HEK293 (cell line): Measurements from ENCODE around the gene SLC26A1.

Experiments used
- CTCF ChIA-PET: fragments of 350-600 bp; formaldehyde crosslinking; extraction: SDS; loops from one replicate; lab custom pipeline; 2021; ENCODE audit warnings: antibody characterized with exemption; lab: Yijun Ruan, JAX
- POLR2A ChIA-PET: fragments of 300-600 bp; formaldehyde crosslinking; extraction: SDS; loops from one replicate; lab custom pipeline; 2020; ENCODE audit warnings: antibody characterized with exemption, inconsistent platforms; lab: Yijun Ruan, JAX
- H3K27ac ChIP-seq: fragments of 200-500 bp; sonication (Bioruptor generic); 2 replicates; pipeline ENCODE4 v1.5.1; 2014; ENCODE audit warnings: low read depth, low read length, control low read depth, inconsistent platforms; ENCODE audit errors: extremely low read depth
- H3K36me3 ChIP-seq, 2 experiments: fragments of 200-500 bp in 1 of 2; sonication (Bioruptor generic) in 1 of 2; 1 replicate in 1 of 2; 2 replicates in 1 of 2; pipeline ENCODE4 v1.5.1; 2014 to 2017; ENCODE audit warnings: inconsistent platforms in 2 of 2, low read length in 2 of 2; ENCODE audit not compliant: control insufficient read depth in 2 of 2, insufficient read depth in 1 of 2
- H3K4me1 ChIP-seq: fragments of 200-500 bp; sonication (Bioruptor generic); 2 replicates; pipeline ENCODE4 v1.5.1; 2014; ENCODE audit warnings: mild to moderate bottlenecking, low read length, inconsistent platforms; ENCODE audit not compliant: control insufficient read depth, insufficient read depth
- H3K4me3 ChIP-seq: 2 replicates; pipeline ENCODE4 v1.5.1; 2011; ENCODE audit warnings: low read depth, mild to moderate bottlenecking, control low read depth, low read length, moderate library complexity
- H3K9me3 ChIP-seq: fragments of 200-500 bp; sonication (Bioruptor generic); 2 replicates; pipeline ENCODE4 v1.5.1; 2014; ENCODE audit warnings: low read depth, low read length, inconsistent platforms; ENCODE audit not compliant: control insufficient read depth, insufficient read depth
- REPIN1 ChIP-seq: fragments of 450-650 bp; formaldehyde crosslinking; IDR thresholded peaks from 2 replicates; pipeline ENCODE4 v1.5.1; 2017; ENCODE audit warnings: missing biosample characterization, missing genetic modification characterization, low read depth
- SP3 ChIP-seq: fragments of 450-650 bp; formaldehyde crosslinking; IDR thresholded peaks from 2 replicates; pipeline ENCODE4 v1.5.1; 2016; ENCODE audit warnings: missing biosample characterization, missing genetic modification characterization
- ZBTB10 ChIP-seq: fragments of 450-650 bp; formaldehyde crosslinking; IDR thresholded peaks from 2 replicates; pipeline ENCODE4 v1.5.1; 2016; ENCODE audit warnings: missing biosample characterization, missing genetic modification characterization
- ZFHX2 ChIP-seq: fragments of 450-650 bp; formaldehyde crosslinking; conservative IDR thresholded peaks from 2 replicates; pipeline ENCODE4 v1.5.1; 2016; ENCODE audit warnings: missing biosample characterization, missing genetic modification characterization
- ZNF19 ChIP-seq: fragments of 450-650 bp; formaldehyde crosslinking; IDR thresholded peaks from 2 replicates; pipeline ENCODE4; 2016; ENCODE audit warnings: missing biosample characterization, missing genetic modification characterization, low read depth
- ZNF211 ChIP-seq: fragments of 450-650 bp; formaldehyde crosslinking; IDR thresholded peaks from 2 replicates; pipeline ENCODE4 v1.5.1; 2016; ENCODE audit warnings: low read depth, missing biosample characterization, missing genetic modification characterization
- ZNF280C ChIP-seq: fragments of 450-650 bp; formaldehyde crosslinking; IDR thresholded peaks from 2 replicates; pipeline ENCODE4 v1.5.1; 2016; ENCODE audit warnings: missing biosample characterization, missing genetic modification characterization
- ZNF366 ChIP-seq: fragments of 450-650 bp; formaldehyde crosslinking; conservative IDR thresholded peaks from 2 replicates; pipeline ENCODE4 v1.5.1; 2016; ENCODE audit warnings: missing biosample characterization, missing genetic modification characterization
- ZNF624 ChIP-seq: fragments of 450-650 bp; formaldehyde crosslinking; IDR thresholded peaks from 2 replicates; pipeline ENCODE4 v1.5.1; 2017; ENCODE audit warnings: missing biosample characterization, missing genetic modification characterization
- ZNF76 ChIP-seq: fragments of 450-650 bp; formaldehyde crosslinking; IDR thresholded peaks from 2 replicates; pipeline ENCODE4; 2016; ENCODE audit warnings: low read depth, missing biosample characterization, missing genetic modification characterization, borderline replicate concordance
- ZNF768 ChIP-seq: fragments of 450-650 bp; formaldehyde crosslinking; IDR thresholded peaks from 2 replicates; pipeline ENCODE4 v1.5.1; 2018; ENCODE audit warnings: missing biosample characterization, mild to moderate bottlenecking, missing genetic modification characterization
- ZNF837 ChIP-seq: fragments of 450-650 bp; formaldehyde crosslinking; IDR thresholded peaks from 2 replicates; pipeline ENCODE4 v1.5.1; 2016; ENCODE audit warnings: missing biosample characterization, missing genetic modification characterization
- TF ChIP-seq, protein P1 (sequence below): fragments of 450-650 bp; IDR thresholded peaks from 2 replicates; pipeline ENCODE4 v1.5.1; 2018; ENCODE audit warnings: missing biosample characterization, mild to moderate bottlenecking, missing genetic modification characterization
- TF ChIP-seq, protein P2 (sequence below): fragments of 450-650 bp; formaldehyde crosslinking; IDR thresholded peaks from 2 replicates; pipeline ENCODE4 v1.5.1; 2016; ENCODE audit warnings: missing biosample characterization, missing genetic modification characterization
- TF ChIP-seq, protein P3 (sequence below): fragments of 450-650 bp; formaldehyde crosslinking; IDR thresholded peaks from 2 replicates; pipeline ENCODE4 v1.5.1; 2016; ENCODE audit warnings: missing biosample characterization, missing genetic modification characterization

SLC26A1 gene

GRCh38 chr4:946517-947471 lies 46.4 kb downstream of the SLC26A1 start (continued):
- TF ChIP-seq ZBTB10 (no peak), REPIN1 (tag by site-specific recombination) (no peak), ZNF624 (tag by site-specific recombination) (no peak), ZNF366 (tag by site-specific recombination) (no peak)
- TF ChIP-seq, protein P1, sequence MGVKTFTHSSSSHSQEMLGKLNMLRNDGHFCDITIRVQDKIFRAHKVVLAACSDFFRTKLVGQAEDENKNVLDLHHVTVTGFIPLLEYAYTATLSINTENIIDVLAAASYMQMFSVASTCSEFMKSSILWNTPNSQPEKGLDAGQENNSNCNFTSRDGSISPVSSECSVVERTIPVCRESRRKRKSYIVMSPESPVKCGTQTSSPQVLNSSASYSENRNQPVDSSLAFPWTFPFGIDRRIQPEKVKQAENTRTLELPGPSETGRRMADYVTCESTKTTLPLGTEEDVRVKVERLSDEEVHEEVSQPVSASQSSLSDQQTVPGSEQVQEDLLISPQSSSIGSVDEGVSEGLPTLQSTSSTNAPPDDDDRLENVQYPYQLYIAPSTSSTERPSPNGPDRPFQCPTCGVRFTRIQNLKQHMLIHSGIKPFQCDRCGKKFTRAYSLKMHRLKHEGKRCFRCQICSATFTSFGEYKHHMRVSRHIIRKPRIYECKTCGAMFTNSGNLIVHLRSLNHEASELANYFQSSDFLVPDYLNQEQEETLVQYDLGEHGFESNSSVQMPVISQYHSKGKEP (tag by site-specific recombination): no peak

- CTCF ChIA-PET: no interaction called here
- no peak for TF ChIP-seq SP3 (tag by site-specific recombination)
- TF ChIP-seq ZFHX2 (tag by site-specific recombination): no peak
- no peak for TF ChIP-seq ZNF768 (tag by site-specific recombination)
- no peak for TF ChIP-seq ZNF211 (tag by site-specific recombination)
- no peak for TF ChIP-seq ZNF837 (tag by site-specific recombination)
- TF ChIP-seq, protein P2, sequence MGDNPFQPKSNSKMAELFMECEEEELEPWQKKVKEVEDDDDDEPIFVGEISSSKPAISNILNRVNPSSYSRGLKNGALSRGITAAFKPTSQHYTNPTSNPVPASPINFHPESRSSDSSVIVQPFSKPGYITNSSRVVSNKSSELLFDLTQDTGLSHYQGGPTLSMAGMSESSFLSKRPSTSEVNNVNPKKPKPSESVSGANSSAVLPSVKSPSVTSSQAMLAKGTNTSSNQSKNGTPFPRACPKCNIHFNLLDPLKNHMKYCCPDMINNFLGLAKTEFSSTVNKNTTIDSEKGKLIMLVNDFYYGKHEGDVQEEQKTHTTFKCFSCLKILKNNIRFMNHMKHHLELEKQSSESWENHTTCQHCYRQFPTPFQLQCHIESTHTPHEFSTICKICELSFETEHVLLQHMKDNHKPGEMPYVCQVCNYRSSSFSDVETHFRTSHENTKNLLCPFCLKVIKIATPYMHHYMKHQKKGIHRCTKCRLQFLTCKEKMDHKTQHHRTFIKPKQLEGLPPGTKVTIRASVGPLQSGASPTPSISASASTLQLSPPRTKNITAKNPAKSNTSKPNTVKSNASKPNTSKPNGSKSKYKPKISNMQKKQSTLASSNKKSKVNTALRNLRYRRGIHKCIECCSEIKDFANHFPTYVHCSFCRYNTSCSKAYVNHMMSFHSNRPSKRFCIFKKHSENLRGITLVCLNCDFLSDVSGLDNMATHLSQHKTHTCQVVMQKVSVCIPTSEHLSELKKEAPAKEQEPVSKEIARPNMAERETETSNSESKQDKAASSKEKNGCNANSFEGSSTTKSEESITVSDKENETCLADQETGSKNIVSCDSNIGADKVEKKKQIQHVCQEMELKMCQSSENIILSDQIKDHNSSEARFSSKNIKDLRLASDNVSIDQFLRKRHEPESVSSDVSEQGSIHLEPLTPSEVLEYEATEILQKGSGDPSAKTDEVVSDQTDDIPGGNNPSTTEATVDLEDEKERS (tag by site-specific recombination): no peak
- POLR2A ChIA-PET: no interaction called here
- no peak overlapping the region for H3K27ac ChIP-seq
- no peaks in the 10 kb centered on the region for H3K9me3 ChIP-seq
- 0 out of 2 replicates have a peak, but pooled peaks cover 3% of the 10 kb centered on the region for H3K4me1 ChIP-seq
- no peak overlapping the region for H3K4me3 ChIP-seq
- H3K36me3 ChIP-seq: no peaks in the 10 kb centered on the region
Measured at GRCh38 chr4:946103-946450, 47.1 kb downstream of the SLC26A1 start.

DNA sequence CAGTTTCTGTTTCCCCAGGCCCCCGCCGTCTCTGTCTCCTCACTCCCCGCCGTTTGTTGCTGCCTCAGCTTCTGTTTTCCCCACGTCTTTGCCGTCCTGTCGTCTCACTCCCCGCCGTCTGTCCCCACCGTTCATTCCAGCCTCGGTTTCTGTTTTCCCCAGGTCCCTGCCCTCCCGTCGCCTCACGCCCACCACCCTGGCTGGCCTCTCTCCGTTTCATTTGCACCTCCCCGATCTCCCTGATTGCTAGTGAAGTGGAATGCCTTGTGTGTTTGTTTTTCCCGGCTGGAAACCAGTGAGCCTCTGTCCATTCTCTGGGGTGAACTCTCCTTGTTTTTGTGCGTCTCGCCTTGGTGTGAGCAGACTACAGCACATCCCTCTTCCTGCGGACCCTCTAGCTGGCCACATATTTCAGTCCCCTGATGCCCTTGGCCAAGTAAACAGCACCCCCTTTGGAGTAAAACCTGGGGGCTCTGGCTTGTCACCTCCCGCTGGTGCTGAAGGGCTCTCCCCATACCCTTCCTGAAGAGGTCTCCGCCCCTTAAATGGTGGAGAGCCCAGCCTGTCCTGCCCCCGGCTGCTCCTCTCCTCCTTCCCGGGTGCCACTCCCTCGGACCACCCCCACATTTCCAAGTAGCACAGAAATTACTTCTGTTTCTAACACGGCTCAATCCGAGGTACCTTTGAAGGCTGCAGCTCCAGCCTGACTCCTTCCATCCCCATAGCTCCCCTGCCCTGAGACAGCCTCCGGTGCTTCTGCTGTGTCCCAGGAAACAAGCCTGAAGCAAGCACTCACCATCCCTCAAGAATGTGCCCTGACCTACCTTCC lies 47.7 kb downstream of the SLC26A1 start:
- H3K27ac ChIP-seq: no peak overlapping the region
- POLR2A ChIA-PET: no interaction called here
- no peaks in the 10 kb centered on the region for H3K36me3 ChIP-seq
- H3K9me3 ChIP-seq: no peaks in the 10 kb centered on the region
- H3K4me1 ChIP-seq: 0 out of 2 replicates have a peak, but pooled peaks cover 3% of the 10 kb centered on the region
- CTCF ChIA-PET: no interaction called here
- no peak overlapping the region for H3K4me3 ChIP-seq
- TF ChIP-seq ZFHX2 (tag by site-specific recombination): no peak
- TF ChIP-seq, protein P3, sequence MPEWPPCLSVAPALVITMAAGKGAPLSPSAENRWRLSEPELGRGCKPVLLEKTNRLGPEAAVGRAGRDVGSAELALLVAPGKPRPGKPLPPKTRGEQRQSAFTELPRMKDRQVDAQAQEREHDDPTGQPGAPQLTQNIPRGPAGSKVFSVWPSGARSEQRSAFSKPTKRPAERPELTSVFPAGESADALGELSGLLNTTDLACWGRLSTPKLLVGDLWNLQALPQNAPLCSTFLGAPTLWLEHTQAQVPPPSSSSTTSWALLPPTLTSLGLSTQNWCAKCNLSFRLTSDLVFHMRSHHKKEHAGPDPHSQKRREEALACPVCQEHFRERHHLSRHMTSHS (tag by site-specific recombination): no peak
- no peak for TF ChIP-seq ZNF19
- TF ChIP-seq ZNF280C (tag by site-specific recombination): no peak
- no peak for TF ChIP-seq ZNF76 (tag by site-specific recombination)
